C1 segment of cervical spinal cord (tissue), 14 donors: Measurements from ENCODE around the gene DNAJC11.
"Not testable (repeated sequence)": the region's sequence is repeated elsewhere in the genome, so short reads cannot be mapped to it uniquely, and the experiment has no call there.

Experiments used
- DNase-seq, 14 donors: peaks; one replicate each; lab custom pipeline; 2025; lab: John Stamatoyannopoulos, UW

DNAJC11 gene

DNA sequence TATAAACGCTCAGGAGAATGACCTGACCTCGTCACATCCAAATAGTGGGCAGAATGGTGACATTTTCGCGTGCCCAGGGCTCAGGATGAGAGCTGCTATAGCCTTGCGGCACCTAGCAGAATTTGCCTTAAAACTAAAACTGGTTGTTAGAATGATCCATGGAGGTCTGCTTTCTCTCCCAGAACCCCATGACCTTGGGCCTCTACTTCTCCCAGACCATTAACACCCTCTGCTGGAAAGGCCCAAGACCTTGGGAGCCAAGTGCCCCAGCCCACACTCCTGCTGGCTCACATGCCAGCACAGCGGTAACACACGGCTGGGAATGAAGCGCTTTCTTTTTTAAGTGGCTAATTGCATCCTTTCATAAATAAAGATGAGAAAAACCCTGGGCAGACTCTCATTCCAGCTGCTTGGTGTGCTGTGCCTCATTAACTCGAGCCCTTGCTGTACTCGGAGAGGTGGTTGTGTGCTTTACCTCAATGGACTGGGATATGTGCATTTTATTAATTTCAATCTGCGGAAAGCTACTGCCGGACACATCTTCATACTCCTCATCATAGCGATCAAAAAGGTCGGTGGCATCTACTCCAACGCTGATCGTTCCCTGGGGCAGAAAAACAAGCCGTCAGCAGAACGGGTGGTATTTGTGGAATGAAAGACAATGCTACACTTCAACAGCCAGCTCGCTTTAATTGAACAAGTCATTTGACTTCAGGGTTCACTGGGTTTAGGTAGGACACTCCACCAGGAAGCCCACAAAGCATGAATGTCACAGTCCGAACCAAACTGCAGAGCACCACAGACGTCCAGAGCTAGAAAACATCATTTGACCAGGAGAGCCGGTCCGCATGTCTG is 48.0 kb downstream of the DNAJC11 start:
- DNase-seq, result no peak

DNA sequence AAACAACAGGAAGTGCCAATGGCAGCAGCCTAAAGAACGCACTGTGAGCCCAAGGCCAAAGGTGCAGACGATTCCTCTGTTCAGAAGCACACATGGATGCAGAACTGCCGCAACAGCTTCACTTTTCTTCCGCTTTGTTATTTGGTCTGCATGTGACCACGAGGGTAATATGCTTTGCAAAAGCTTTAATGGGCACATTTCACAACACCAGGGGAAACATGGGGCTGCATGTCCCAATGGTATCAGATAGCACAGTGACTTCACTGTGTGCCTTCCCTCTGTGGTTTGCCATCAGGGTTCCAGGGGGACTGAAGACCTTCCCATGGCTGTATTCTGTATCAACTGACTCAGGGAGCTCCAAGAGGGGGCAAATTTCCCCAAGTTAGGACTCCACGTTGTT is 48.6 kb downstream of the DNAJC11 start:
- no peak for DNase-seq

DNA sequence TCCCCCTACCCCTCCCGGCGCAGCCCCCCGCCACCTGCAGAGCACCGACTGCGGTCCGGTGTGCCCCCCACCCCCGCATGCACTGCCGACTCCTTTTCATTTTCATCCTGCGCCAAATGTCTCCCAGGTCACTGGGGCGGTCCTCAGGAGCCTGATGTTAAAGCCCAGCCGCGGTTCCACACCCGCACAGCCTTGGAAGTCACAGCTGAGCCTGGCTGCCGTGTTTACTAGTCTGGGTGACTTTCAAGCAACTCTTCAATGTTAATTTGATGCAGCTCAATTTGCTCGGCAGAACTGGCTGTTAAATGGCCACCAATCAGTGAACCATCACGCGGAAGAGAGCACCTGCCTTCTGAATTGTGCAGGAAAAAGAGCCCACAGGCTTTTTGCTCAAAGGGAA is 49.7 kb downstream of the DNAJC11 start:
- no peak for DNase-seq

DNA sequence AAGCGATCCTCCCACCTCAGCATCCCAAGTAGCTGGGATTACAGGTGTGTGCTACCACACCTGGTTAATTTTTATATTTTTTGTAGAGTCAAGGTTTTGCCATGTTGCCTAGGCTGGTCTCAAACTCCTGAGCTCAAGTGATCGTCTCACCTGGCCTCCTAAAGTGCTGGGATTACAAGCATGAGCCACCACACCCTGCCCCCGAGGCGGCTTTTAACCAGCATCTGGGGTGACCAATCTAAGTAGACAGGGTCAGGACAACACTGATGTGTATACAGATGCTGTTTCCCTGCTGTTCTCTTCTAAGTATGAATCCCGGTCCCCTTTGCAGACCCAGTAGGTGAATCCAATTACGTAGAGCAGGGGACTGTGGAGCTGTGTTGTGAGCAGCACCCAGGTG is 53.1 kb downstream of the DNAJC11 start:
- no peak for DNase-seq

DNA sequence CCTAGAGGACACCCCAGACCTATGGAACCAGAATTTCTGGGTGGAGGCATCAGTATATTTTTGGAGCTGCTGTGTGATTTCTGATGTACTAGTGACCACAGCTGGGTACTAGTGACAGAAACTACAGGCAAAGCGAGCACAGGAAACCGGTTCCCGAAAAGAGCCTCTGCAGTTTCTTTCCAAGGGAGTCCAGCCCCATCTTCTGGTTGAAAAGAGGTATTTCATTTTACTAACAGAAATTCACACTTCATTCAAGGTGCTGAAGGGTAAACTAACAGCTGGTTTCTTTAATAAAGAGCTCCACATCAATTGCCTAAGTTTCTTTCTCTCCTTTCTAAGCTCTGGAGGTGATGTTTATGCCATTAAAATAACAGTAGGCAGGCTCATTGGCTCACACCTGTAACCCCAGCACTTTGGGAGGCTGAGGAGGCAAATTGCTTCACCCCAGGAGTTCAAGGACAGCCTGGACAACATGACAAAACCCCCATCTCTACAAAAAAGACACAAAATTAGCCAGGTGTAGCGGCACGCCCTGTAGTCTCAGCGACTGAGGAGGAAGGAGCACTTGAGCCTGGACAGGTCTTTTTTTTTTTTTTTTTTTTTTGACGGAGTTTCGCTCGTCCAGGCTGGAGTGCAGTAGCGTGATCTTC is 55.0 kb downstream of the DNAJC11 start:
- DNase-seq, result peak in 1 of 14 donors; percentile 3

DNA sequence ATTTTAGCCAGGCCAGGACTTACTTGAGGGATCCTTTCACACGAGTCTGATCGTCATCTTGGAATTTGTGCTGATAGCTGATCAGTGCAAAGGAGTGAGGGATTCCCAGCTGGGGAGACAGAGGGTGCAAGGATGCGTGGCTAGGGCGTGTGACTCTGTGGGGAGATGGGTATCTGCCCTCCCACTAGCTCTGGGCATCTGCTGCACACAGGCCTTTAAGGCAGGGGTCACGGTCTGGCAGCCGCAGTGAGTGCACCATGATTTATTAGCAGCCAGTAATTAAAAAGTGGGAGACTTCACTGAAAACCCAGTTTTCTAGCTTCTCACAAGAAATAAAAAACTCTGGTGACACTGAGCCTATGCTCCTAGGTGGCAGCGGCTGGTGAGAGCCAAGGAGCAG is 56.6 kb downstream of the DNAJC11 start:
- no peak for DNase-seq

DNA sequence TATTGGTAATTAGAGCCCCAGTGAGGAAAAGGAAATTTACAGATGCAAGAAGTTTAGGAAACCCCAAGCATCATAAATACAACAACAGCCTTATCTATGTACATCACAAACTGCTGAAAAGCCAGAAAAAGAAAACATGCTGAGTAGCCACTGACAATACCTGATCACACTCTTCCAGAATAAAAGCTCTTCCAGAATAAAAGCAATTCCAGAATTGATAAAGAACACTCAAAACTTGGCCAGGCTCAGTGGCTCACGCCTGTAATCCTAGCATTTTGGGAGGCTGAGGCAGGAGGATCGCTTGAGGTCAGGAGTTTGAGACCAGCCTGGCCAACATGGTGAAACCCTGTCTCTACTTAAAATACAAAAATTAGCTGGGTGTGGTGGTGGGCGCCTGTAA is 60.7 kb downstream of the DNAJC11 start:
- not testable (repeated sequence) for DNase-seq

DNA sequence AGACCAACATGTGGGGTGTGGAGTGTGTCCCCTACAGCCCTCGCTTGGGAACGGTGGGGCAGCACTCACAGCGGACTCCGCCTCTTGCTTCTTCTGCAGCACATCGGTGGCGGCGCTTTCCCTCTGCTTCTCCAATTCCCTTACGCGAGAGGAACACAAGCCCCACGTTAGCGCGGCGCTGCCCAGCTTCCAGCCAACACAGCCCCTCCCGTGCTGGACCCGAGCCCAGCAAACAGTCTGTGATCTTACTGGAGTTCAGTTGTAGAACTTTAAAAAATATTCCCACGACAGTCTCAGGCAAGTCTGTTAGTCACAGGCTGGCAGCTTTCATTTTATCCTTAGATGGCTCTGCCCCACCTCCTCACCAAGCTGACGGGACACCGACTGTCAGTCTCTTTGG is 63.4 kb downstream of the DNAJC11 start:
- peak in 8 of 14 donors; percentile 4 to 66 (median 16) for DNase-seq

DNA sequence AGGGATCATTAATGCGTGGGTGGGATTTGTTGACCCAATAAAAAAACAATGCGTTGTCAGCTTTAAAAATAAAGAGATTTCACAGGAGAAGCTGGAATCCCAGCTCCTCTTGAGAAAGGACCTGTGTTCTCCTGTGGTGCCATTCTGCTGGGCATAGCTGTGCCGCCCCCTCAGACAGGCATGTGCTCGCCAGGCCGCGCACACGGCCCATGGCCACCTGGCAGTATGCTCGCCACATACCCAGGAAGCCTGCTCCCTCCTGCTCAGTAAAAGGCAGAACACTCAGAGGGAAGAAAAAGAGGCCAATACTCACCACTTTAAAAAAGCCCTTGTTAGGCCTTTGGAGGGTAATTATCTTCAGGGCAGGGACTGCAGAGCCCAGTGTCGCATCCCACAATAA is 63.8 kb downstream of the DNAJC11 start:
- DNase-seq, result no peak

DNA sequence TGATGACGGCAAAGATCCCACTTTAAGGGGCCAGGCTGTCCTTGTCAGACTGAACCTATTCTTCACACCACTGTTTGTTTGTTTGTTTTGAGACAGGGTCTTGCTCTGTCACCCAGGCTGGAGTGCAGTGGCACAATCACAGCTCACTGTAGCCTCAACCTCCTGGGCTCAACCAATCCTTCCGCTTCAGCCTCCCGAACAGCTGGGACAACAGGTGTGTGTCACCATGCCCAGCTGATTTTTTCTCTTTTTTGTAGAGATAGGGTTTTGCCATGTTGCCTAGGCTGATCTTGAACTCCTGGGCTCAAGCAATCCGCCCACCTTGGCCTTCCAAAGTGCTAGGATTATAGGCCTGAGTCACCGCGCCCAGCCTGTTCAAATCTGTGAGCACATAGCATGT is 64.8 kb downstream of the DNAJC11 start:
- DNase-seq, result not testable (repeated sequence)

DNA sequence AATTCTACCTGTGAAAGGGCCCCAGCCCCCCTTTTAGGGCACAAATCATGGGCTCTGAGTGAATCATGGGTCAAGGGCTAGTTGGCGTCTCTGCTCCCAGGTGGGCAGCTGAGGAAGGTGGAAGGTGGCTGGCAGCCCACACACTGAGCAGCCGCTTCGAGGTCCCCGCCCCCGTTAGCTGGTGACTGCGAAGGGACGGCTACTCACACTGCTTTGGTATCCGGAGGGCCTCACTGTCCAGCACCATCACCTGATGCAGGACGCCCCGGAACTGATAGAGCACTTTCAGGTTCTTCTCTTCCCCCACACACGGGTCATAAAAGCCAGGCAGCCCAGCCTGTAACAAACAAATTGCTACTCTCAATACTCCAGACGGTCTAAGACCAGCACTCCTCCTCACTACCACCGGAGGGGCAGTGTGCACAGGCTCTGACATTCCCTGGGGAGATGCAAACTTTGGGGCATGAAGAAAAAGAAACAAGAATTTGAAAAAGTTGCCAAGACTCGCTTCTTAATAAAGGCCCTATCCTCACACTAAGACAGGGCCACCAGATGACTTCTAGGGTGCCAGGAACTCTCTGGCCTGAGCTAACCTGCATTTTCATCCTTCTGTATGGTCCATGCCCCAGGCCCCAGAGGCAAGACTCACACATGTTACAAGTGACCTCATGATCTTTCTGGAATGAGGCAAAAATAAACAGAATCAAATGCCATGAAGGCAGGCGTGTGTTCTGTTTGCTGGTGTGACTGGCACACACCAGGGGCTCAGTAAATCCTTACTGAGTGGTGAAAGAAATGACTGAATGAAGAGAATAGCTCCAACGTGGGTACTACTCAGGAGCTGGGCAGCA is 65.5 kb downstream of the DNAJC11 start:
- DNase-seq, result no peak

DNA sequence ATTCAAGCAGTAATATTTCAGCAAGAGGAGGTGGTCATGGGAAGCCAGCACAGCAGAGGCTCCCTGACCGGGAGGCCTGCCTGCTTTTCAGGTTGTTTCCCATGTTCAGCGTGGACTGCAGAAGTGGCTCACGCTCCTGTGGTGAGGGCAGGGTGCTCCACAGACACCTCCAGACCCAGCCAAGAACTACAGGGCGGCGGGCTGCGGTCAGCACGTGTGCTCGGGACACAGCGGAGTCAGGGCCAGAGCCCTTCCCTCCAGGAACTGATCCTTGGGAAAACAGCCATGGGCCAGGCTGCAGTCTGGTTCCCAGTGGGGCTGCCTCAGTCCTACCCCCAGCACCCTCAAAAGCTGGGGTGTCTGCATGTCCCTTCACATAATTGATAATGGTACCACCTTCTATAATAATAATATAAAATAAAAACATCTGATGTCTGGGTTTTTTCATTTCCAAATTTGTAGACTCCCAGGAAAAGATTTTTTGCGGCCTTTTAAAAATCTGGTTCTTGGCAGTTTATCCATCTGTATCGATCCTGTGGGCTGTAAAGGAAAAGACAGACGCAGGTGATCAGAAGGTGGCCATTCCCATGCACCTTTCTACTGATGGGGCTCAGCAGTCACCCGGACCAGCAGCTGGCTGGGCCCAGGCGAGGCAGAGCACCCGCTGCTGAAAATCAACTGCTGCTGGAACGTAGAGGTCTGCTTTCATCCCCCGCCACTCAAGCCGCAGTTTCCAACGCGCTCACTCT is 66.3 kb downstream of the DNAJC11 start:
- DNase-seq, result no peak

DNA sequence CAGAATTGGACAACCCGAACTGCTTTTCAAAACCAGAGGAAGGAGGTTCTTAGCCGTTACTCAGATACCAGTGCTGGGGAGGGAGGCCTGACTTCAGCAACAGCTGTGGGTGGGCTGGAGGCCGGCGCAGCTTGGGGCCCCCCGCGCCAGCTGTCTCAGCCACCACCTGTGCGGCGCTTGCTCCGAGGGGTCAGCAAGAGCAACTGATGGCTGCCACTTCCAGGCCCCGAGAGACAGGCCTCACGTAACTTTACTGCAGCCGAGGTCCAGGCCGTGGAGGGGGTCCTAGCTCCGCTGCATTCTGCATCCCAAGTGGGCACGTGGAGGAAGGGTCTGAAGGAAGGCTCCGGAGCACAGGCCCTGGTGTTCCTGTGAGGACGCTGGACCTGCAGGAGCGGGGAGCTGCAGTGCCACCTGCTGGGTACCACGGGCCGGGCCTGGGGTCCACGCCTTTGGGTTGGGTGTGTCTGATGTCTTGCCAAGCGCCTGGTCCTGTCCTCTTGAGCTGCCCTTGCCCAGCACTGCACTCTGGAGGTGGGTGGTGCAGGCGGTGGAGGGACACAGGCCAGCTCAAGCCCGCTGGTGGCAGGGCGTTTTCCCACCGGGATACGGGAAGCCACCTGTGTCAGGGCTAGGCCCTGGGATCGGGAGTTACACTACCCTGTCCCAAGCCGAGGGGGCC is 67.1 kb downstream of the DNAJC11 start:
- DNase-seq, result peak in 2 of 14 donors; percentile 10 to 17

DNA sequence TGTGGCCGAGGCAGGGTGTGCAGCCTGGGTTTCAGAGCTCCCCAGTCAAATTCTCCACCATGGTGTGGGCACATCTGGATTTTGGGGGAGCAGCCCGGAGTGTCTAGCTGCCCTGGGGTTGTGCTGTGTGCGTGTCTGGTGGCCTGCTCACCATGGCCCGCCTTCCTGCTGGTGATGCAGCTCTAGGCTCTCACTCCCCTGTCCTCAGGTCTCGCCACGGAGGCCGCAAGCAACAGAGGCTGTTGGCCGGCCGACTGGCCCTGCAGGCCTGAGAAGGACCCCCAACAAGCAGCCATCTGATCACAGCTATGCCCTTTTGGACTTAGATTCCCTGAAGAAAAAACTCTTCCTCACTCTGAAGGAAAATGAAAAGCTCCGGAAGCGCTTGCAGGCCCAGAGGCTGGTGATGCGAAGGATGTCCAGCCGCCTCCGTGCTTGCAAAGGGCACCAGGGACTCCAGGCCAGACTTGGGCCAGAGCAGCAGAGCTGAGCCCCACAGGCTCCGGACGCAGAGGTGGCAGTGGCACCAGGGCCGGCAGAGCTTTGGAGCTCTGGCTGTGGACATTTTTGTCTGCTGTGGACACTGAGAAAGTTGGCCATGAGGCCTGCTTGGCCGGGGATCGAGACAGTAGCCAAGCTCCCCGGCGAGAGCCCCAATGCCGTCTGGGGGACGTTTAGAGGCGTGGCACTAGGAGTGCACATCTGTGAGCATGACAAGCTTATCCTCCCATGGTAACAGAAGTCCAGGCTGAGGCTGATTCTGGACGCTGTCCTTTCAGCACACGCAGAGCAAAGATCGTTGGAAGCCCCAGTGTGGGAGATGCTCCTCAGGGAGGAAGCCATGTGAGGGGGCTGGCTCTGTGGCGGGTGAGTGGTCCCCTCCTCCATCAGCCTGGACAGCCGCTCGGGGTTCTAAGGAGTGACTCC is 68.8 kb downstream of the DNAJC11 start:
- no peak for DNase-seq

DNA sequence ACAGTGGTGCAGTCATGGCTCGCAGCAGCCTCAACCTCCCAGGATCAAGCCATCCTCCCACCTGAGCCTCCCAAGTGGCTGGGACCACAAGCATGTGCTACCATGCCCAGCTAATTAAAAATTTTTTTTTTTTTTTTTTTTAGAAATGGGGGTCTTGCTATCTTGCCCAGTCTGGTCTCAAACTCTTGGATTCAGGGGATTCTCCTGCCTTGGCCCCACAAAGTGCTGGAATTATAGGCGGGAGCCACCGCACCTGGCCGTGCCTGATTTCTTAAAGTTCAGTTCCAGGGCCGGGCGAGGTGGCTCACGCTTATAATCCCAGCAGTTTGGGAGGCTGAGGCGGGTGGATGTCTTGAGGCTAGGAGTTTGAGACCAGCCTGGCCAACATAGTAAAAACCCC is 70.6 kb downstream of the DNAJC11 start:
- DNase-seq, result no peak

DNA sequence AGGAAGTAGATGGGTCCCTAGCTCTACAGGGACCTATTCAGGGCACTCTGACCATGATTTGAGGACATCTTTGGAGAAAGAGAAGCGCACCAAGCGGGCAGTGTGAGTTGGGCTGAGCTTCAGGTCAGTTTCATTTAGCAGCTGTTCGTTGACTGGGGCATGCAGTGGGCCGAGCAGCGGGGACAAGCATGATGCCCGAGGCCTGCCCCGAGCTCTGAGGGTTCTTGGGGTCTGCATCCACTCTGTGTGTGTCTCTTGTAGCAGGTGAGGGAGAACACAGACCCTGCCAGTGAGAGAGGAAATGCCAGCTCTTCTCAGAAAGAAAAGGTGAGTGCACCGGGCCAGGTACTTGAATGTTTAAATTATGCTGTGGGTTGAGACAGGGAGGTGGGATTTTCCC is 71.6 kb downstream of the DNAJC11 start:
- DNase-seq, result no peak

DNA sequence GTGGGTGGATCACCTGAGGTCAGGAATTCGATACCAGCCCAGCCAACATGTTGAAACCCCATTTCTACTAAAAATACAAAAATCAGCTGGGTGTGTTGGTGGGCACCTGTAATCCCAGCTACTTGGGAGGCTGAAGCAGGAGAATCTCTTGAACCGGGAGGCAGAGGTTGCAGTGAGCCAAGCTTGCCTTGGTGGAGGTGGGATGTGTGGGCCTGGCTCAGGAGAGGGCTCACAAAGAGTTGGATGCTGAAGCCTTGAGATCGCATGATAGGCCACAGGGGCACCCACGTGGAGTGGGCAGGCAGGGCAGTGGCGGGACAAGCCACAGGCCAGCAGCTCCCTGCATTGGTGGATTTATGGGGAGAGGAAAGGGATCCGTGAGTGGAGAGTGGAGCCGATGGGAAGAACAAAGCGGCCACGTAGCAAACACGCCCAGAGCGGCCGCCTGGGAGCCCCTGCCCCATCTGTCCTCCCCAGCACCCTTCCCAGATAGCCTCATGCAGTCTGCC is 72.6 kb downstream of the DNAJC11 start:
- DNase-seq, result no peak

DNA sequence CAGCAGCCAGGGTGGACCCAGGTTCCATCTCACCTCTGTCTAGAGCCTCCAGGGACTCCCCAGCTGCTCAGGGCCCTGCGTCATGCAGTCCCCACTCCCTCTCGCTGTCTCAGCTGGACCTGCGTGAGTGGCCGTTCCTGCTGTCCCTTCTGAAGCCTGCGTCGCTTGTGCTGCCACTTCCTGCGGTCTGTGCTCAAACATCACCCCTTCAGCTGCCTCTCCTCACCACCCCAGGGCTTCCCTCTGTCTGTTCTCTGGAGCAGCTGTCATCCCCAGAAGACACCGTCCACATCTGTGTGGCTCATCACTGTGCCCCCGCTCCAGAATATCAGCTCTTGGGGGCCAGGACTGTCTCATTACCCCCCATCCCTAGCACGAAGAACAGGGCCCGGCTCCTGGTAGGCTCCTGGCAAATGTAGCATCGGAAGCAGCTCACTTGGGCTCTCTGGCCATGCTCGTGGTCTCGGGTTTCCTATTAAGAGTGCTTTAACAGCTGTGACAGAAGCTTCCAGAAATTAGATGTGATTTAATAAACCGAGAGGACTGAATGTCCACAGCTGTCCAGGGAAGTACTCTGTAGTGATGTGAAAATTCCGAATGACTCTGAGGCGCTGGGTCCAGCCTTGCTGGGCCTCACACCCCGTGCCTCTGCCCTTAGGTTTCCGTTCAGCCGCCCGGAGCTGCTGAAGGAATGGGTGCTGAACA is 73.6 kb downstream of the DNAJC11 start:
- no peak for DNase-seq

DNA sequence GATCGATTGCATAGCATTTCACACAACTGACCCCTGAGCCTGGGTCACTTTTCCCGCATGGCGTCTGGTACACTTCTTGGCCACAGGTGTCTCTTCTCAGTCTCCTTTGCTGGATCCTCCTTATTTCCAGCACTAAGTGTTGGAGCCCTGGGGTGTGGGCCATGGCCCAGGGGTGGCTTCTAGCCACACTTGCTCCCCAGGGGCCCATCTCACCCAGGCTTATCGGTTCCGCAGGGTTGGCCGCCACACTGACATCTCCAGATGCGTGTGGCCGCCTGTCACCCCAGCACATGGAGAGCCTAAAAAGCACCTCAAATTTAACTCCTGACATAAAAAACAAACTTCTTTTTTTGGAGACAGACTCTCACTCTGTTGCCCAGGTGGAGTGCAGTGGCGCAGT is 74.6 kb downstream of the DNAJC11 start:
- DNase-seq, result no peak
